ENCODE results near the gene CHIT1.
"Not testable (repeated sequence)": the region's sequence is repeated elsewhere in the genome, so short reads cannot be mapped to it uniquely, and the experiment has no call there.

CHIT1 gene

DNA sequence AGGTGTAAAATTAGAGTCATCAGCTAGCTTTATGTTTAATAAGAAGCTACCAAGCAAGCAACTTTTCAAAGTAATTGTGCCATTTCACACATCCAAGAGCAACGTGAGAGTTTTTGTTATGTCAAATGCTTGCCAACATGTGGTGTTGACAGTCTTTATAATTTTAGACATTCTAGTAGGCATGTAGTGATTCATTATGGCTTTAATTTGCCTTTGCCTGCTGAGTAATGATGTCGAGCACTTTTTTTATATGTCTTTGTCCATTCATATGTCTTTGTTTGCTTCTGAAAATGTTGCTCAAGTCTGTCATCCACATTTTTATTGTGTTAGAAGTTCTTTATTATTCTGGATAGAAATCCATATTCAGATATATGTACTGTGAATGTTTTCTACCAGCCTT, 21.4 kb upstream of the CHIT1 start:
- H3K9me3 Mint-ChIP-seq: peaks cover 4% of the 10 kb centered on the region
- no peaks in the 10 kb centered on the region for H3K4me1 Mint-ChIP-seq (ENCODE audit: low read depth)
- intact Hi-C loops (cut with micrococcal nuclease): no loop called here
- no peaks in the 10 kb centered on the region for H3K36me3 Mint-ChIP-seq (ENCODE audit: low read depth)
- H3K27me3 Mint-ChIP-seq: peaks cover 46% of the 10 kb centered on the region
- no peak overlapping the region for H3K4me3 Mint-ChIP-seq
- no peak overlapping the region for H3K27ac Mint-ChIP-seq

DNA sequence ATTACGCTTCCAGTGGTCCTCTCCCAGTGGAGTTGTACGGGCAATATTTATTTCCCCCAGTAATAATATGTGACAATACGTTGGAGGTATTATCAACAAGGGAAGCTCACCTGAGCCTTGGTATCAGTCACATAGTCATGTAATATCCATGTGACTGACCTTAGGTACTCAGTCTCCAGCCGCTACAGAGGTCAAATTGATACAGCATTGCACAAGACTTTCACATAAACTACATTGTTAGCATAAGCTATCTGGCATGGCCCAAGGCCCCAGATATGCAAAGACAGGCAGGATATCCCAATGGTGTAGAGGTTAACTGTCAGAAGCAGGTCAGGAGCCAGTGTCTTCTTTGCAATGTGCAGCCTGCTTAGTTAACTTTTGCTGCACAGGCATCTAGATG, 15.3 kb upstream of the CHIT1 start:
- Mint-ChIP-seq H3K9me3 (no peaks in the 10 kb centered on the region), H3K27ac (no peak overlapping the region), H3K4me1 (ENCODE audit: low read depth) (no peaks in the 10 kb centered on the region), H3K36me3 (ENCODE audit: low read depth) (no peaks in the 10 kb centered on the region), H3K4me3 (no peak overlapping the region), H3K27me3 (peaks cover 39% of the 10 kb centered on the region)
- intact Hi-C loops (cut with micrococcal nuclease): no loop called here

DNA sequence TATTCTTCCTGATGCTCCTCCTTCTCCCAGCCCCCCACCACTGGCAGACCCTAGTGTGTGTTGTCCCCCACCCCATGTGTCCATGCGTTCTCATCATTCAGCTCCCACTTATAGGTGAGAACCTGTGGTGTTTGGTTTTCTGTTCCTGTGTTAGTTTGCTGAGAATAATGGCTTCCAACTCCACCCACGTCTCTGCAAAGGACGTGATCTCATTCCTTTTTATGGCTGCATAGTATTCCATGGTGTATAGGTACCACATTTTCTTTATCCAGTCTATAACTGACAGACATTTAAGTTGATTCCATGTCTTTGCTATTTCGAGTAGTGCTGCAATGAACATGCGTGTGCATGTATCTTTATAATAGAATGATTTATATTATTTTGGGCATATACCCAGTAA, 12.2 kb upstream of the CHIT1 start:
- H3K36me3 Mint-ChIP-seq (ENCODE audit: low read depth); intact Hi-C loops (cut with micrococcal nuclease); H3K27ac Mint-ChIP-seq; H3K9me3 Mint-ChIP-seq; H3K4me3 Mint-ChIP-seq; H3K4me1 Mint-ChIP-seq (ENCODE audit: low read depth): not testable (repeated sequence)
- H3K27me3 Mint-ChIP-seq: peaks cover 35% of the 10 kb centered on the region

DNA sequence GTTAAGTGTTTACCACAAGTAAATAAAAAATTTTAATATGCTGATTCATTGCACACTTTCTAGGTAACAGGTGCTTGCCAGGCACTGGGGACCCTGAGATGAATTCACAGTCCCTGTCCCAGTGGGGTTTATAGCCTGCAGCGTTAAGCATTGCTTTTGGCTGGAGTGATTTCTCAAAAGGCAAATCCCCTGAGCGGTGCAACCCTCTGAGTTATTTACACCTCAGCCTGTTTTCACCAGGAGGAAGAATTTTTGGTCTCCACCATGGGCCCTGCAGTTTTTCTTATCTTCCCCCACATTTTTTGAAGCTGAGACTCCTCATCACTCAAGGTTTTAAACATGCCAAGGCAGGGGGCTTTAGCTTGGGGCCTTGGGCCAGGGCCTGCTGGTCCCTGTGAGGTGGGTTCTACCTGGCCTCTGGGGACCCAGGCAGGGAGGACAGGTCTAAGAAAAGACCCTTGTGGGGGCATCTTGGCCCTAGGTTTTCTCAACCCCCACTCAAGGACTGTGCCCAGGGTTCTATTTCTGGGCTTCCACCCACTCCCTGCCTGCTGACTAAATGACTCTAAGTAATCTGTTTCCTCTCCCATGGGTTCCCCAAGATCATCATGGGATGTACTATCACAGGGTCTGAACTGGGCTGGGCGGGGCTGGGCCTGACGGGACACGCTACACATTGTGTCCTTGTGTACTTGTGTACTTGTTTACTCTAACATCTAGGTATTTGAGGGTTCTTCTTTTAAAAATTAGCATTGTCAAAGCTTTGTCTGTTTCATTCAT, 10.2 kb upstream of the CHIT1 start:
- Mint-ChIP-seq H3K9me3 (peaks cover 26% of the 10 kb centered on the region), H3K36me3 (ENCODE audit: low read depth) (peaks cover 6% of the 10 kb centered on the region), H3K4me1 (ENCODE audit: low read depth) (peaks cover 8% of the 10 kb centered on the region), H3K27ac (no peak overlapping the region), H3K4me3 (no peak overlapping the region), H3K27me3 (peaks cover 37% of the 10 kb centered on the region)
- intact Hi-C loops (cut with micrococcal nuclease): no loop called here

DNA sequence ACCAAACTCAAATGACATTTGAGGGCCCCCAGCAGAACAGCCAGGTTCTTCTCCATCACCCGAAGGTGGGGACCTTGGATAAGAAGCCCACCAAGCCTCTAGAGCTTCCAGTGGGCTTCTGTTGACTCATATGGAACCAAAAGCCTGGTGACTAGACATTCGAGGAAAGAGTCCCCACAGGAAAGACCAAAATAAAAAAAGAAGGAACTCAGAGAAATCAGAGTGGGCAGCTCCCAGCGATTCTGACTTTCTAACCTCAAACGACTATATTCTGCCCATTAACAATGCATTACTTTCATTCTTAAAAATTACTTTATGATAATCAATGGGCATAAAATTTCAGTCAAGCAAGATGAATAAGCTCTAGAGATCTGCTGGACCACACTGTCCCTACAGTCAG, 9.6 kb upstream of the CHIT1 start:
- Mint-ChIP-seq H3K27ac (no peak overlapping the region), H3K9me3 (peaks cover 32% of the 10 kb centered on the region), H3K4me1 (ENCODE audit: low read depth) (peaks cover 8% of the 10 kb centered on the region), H3K27me3 (peaks cover 33% of the 10 kb centered on the region), H3K4me3 (no peak overlapping the region), H3K36me3 (ENCODE audit: low read depth) (peaks cover 6% of the 10 kb centered on the region)
- intact Hi-C loops (cut with micrococcal nuclease): no loop called here

DNA sequence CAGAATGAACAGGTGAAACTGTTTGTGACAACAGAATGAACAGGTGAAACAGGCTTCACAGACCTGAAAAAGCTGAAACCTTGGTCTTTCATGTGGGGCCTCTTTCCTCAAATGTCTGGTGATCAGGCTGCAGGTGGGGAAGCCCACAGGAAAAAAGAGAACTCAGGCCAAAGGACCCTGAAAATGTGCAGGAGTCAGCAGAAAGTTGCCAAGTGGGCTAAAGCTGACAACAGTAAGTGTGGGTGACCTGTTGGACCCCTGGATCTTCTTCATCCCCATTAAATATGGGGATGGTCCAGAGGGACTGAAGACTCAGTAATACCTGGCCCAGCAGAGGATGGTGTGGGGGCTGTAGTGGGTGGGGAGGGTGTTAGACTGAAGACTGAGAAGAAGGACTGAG, 9.1 kb upstream of the CHIT1 start:
- Mint-ChIP-seq H3K27ac (no peak overlapping the region), H3K4me1 (ENCODE audit: low read depth) (peaks cover 8% of the 10 kb centered on the region), H3K27me3 (peaks cover 35% of the 10 kb centered on the region), H3K9me3 (peaks cover 38% of the 10 kb centered on the region), H3K36me3 (ENCODE audit: low read depth) (peaks cover 6% of the 10 kb centered on the region), H3K4me3 (no peak overlapping the region)
- intact Hi-C loops (cut with micrococcal nuclease): no loop called here

DNA sequence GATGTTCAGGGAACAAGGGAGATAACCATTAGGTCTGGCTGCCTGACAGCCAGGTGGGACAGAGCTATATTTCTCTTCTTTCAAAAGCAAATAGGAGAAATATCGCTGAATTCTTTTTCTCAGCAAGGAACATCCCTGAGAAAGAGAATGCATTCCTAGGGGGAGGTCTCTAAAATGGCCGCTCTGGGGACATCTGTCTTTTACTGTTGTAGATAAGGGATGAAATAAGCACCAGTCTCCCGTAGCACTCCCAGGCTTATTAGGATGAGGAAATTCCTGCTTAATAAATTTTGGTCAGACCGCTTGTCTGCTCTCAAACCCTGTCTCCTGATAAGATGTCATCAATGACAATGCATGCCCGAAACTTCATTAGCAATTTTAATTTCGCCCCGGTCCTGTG, 5.4 kb upstream of the CHIT1 start:
- H3K27ac Mint-ChIP-seq; H3K36me3 Mint-ChIP-seq (ENCODE audit: low read depth); intact Hi-C loops (cut with micrococcal nuclease); H3K4me1 Mint-ChIP-seq (ENCODE audit: low read depth); H3K4me3 Mint-ChIP-seq: not testable (repeated sequence)
- Mint-ChIP-seq H3K9me3 (peaks cover 39% of the 10 kb centered on the region), H3K27me3 (peaks cover 38% of the 10 kb centered on the region)

DNA sequence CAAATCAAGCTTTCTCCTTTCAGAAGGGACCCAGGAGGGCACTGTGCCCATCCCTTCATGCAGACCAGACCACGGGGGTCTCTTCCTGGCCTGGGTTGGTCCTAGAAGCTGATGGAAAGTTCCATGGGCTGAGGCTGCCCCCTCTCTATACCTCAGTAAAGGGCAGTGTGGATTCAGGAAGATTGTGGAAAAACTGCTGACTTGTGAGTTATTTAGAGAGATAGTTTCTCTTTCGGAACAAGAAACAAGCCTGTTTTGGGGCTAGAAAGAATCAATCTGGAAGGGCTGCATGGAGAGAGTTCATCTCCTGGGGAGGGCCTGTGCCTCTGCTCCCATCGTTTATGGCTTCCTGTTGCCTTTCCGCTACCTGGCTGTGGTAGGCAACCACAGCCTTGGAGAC, 803 bp downstream of the CHIT1 start:
- Mint-ChIP-seq H3K4me1 (ENCODE audit: low read depth) (peaks cover 17% of the 10 kb centered on the region), H3K36me3 (ENCODE audit: low read depth) (no peaks in the 10 kb centered on the region), H3K4me3 (no peak overlapping the region), H3K9me3 (peaks cover 3% of the 10 kb centered on the region), H3K27ac (no peak overlapping the region), H3K27me3 (peaks cover 41% of the 10 kb centered on the region)
- intact Hi-C loops (cut with micrococcal nuclease): no loop called here

DNA sequence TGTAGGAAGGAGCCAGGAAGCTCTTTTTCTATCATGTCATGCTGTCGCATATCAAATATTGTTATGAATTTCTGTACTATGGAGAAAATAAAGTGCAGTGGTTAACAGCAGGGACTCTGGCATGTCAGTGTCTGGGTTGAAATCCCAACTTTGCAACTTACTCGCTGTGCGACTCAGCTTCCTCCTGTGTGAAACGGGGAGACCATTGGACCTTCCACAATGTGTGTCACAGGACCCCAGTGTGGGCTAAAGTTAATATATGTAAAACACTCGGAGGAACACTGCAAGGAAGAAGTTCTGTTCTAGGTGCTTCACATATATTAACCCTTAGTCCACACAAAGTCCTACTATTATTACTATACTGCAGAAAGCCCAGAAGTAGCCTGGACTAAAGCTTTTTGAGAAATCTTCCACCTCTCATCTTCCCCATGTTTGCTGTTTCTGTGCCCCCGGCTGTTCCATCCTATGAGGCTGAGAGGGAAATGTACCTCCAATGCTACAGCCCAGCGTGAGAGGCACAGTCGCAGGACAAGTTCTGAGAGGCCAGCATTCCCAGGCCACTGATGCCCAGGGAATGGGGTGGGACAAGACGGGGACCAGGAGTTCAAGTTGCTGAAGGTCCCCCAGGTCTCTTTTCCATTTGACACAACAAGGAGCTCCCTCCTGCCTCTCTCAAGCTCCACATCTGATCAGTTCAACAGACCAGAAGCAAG, 1.9 kb downstream of the CHIT1 start:
- no peaks in the 10 kb centered on the region for H3K36me3 Mint-ChIP-seq (ENCODE audit: low read depth)

DNA sequence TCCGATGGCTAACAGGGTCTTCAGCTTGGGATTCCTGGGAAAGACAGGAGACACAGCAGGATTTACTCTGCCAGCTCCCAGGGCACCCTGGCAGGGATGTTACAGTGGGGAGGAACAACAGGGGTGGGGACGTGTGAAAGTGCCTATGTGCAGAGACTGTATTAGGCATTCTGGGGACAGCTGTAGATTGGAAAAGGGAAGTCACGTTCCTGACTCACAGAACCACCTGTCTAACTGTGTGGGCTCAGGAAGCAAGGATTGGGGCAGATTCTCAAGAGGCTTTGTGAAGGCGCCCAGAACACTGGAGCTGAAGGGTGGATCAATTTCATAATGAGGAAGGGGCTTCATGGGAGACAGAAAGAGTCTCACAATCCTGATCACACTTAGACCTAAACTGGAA, 4.4 kb downstream of the CHIT1 start:
- peaks cover 34% of the 10 kb centered on the region for H3K27me3 Mint-ChIP-seq
- no peaks in the 10 kb centered on the region for H3K9me3 Mint-ChIP-seq
- no peak overlapping the region for H3K27ac Mint-ChIP-seq
- intact Hi-C loops (cut with micrococcal nuclease): no loop called here
- peaks cover 17% of the 10 kb centered on the region for H3K4me1 Mint-ChIP-seq (ENCODE audit: low read depth)
- H3K4me3 Mint-ChIP-seq: no peak overlapping the region
- no peaks in the 10 kb centered on the region for H3K36me3 Mint-ChIP-seq (ENCODE audit: low read depth)

More for the DNA sequence above, 1.9 kb downstream of the CHIT1 start:
- Mint-ChIP-seq H3K9me3 (no peaks in the 10 kb centered on the region), H3K4me1 (ENCODE audit: low read depth) (peaks cover 17% of the 10 kb centered on the region), H3K27ac (no peak overlapping the region), H3K4me3 (no peak overlapping the region), H3K27me3 (peaks cover 39% of the 10 kb centered on the region)
- intact Hi-C loops (cut with micrococcal nuclease): no loop called here

DNA sequence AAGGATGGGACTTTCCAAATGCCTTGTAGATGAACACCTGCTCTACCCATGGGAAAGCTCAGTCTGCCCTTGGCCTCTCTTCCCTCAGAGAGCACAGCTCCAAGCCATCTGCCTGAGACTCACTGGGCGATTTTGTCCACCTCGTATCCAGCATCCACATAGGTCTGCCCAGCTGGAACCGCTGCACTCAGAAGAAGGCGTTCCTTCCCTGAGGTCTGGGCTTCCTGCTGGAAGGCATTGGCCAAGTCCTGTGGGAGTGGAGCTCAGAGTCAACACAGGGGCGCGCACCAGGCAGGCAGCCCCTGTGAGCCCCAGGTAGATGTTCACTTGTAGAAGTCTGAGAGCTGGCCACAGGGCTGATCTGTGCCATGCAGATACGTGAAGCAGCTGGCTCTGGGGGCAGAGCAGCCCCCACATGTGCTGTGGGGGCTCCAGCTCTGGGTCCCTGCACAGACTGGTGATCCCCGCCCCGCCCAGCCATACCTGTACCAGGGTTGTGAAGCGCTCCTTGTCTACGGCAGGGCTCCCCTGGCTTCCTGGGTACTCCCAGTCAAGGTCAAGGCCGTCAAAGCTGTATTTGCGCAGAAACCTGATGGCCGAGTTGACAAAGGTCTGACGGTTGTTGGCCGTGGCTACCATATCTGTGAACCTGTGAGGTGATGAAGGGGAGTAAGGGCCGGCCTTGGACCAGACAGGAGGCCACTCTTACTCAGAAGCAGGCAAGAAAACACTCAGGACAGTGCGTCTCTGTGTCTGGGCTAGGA, 6.3 kb downstream of the CHIT1 start:
- Mint-ChIP-seq H3K9me3 (no peaks in the 10 kb centered on the region), H3K27ac (no peak overlapping the region), H3K27me3 (peaks cover 39% of the 10 kb centered on the region), H3K4me3 (no peak overlapping the region), H3K4me1 (ENCODE audit: low read depth) (peaks cover 7% of the 10 kb centered on the region), H3K36me3 (ENCODE audit: low read depth) (no peaks in the 10 kb centered on the region)
- intact Hi-C loops (cut with micrococcal nuclease): no loop called here

DNA sequence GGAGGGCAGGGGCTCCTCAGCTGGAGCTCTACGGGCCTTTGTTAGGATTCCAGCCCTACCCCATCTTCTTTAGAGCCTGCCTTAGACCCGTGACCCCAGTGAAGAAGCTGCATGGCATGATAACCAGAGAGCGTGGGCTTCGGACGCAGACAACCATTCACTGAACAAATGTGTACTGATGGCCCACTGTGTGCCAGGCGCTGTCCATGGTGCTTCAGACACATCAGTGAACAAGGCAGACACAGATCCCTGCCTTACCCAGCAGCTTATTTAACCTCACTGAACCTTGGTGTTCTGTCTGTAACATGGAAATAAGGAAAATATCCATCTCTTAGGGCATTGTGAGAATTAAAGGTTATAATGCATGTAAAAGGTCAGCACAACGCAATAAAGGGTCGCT, 9.5 kb downstream of the CHIT1 start:
- H3K4me1 Mint-ChIP-seq (ENCODE audit: low read depth): peaks cover 33% of the 10 kb centered on the region
- intact Hi-C loops (cut with micrococcal nuclease): no loop called here
- H3K9me3 Mint-ChIP-seq: no peaks in the 10 kb centered on the region
- H3K27ac Mint-ChIP-seq: no peak overlapping the region
- no peak overlapping the region for H3K4me3 Mint-ChIP-seq
- no peaks in the 10 kb centered on the region for H3K36me3 Mint-ChIP-seq (ENCODE audit: low read depth)
- H3K27me3 Mint-ChIP-seq: peaks cover 48% of the 10 kb centered on the region

DNA sequence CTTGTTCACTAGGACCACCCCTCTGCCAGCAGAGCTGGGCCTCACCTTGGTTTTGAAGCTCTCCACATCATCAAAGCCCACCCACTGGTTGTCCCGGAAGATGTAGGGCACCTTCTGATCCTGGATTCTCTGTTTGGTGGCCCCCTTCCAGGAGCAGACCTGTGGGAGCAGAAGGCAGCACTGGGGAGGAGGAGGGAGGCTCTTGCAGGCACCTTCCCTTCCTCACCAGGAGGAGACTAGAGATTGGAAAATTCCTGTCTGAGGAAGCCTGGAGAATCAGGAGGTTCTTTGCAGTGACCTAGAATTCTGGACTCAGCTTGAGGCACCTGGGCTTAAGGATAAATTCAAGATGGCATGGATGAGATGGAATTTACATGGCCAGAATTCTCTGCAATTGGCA, 10.3 kb downstream of the CHIT1 start:
- H3K27me3 Mint-ChIP-seq: peaks cover 44% of the 10 kb centered on the region

DNA sequence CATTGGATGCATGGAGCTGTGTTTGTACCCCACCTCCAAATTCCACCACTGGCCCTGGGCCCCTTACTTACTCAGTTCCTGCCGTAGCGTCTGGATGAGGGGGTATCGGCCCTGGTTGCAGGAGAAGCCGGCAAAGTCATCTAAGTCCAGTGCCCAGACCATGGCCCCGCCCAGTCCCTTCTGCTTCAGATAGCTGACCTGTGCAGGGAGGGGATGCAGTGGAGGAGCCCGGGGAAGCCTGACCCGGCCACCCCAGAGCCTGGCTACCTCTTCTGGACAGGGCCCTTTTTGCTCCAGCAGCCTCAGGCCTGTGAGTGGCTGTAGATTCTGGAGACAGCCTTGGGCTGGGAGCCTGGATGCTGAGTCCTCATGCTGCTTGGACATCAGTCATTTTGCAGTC, 11.8 kb downstream of the CHIT1 start:
- Mint-ChIP-seq H3K4me3 (no peak overlapping the region), H3K4me1 (ENCODE audit: low read depth) (peaks cover 35% of the 10 kb centered on the region), H3K36me3 (ENCODE audit: low read depth) (no peaks in the 10 kb centered on the region), H3K27me3 (peaks cover 42% of the 10 kb centered on the region), H3K9me3 (no peaks in the 10 kb centered on the region), H3K27ac (no peak overlapping the region)
- intact Hi-C loops (cut with micrococcal nuclease): loop anchor here (2.0 kb wide), 1 partner anchor 187 kb away; no protein-coding TSS in a partner anchor

More for the DNA sequence above, 10.3 kb downstream of the CHIT1 start:
- H3K36me3 Mint-ChIP-seq (ENCODE audit: low read depth): no peaks in the 10 kb centered on the region
- peaks cover 35% of the 10 kb centered on the region for H3K4me1 Mint-ChIP-seq (ENCODE audit: low read depth)
- H3K27ac Mint-ChIP-seq: no peak overlapping the region
- intact Hi-C loops (cut with micrococcal nuclease): no loop called here
- no peaks in the 10 kb centered on the region for H3K9me3 Mint-ChIP-seq
- no peak overlapping the region for H3K4me3 Mint-ChIP-seq

Data from dendritic cell treated with granulocyte-macrophage colony-stimulating factor and Interleukin-4, amounts not matched to agents 40 ng/mL and 50 ng/mL, for 4 days (primary cell).